Stimulated activated CD4-positive, alpha-beta T cell treated with anti-CD3 and anti-CD28 coated beads, TNF-alpha, amount 100 ng/mL, for 48 hours (primary cell): ENCODE measurements around the gene ACTR1A.
A peak's percentile ranks its signal among the peaks of the same experiment; 100 is the strongest.
"Not testable (repeated sequence)": the region's sequence is repeated elsewhere in the genome, so short reads cannot be mapped to it uniquely, and the experiment has no call there.

ENCODE experiments used
- DNase-seq, 3 donors: peaks; one replicate each; pipeline ENCODE4 v3.0.0-alpha.2; 2020; ENCODE audit warnings: low read depth in 3 of 3

ACTR1A gene

GRCh38 chr10:102515724-102516123, 13.2 kb upstream of the ACTR1A start:
- no peak for DNase-seq

GRCh38 chr10:102514487-102515311, 12.2 kb upstream of the ACTR1A start:
- no peak for DNase-seq

DNA sequence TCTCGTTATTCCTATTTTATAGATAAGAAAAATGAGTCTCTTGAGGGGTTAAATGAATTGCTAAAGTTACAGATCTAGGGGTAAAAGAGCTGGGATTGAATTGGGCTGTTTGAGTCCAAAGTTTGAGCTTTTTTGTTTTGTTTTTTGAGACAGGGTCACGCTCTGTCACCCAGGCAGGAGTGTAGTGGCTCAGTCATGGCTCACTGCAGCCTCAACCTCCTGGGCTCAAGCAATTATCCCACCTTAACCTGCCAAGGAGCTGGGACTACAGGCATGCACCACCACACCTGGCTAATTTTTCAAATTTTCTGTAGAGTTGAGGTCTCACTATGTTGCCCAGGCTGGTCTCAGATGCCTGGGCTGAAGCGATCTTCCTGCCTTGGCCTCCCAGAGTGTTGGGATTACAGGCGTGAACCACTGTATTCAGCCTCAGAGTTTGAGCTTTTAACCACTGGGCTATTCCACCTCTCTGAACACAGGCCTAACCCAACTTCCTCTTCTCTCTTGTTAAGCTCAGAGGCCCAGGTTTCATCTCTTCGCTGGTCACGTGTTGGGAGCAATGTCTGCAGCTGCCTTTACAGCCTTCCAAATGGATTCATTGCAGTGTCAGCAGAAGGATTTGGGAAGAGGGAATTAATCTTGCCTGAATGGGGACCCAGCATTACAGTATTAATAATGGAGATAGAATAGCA, 9.2 kb upstream of the ACTR1A start:
- DNase-seq: no peak

GRCh38 chr10:102509387-102509786, 6.9 kb upstream of the ACTR1A start:
- DNase-seq: no peak

DNA sequence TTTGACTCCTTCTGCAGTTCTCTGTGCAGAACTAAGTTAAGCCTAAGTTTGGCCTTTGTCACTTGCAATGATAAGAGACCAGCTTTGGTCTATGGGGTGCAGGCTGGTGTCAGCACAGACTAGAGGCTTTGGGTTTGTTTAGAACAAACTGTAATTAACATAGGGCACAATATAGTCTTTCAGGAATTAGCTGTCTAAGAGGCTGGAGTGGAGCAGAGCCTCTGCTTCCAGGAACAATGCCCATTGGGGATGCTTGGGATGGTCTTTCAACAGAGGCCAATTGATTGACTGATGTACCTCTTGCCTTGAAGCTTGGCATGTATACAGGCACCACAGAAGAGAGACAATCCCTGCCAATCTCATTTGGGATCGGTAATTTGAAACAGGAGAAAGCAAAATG, 6.0 kb upstream of the ACTR1A start:
- no peak for DNase-seq

DNA sequence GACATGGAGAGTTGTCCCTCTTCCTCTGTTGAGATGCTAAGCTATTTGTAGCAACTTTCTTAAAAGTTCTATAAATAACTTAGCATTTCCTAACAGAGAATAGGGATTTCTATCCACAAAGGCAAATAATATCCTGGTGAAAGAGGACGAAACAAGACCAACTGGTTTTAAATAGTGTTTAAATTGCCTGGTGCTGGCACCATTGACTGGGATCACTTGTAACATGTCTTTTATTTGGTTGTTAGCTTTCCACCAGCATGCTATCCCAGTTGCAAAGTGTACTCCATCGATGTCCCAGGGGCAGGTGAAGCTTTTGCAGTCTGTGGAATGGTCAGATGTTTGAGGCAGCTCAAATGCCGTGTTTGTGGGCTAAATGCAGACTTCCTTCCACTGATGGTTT, 5.0 kb upstream of the ACTR1A start:
- no peak for DNase-seq

DNA sequence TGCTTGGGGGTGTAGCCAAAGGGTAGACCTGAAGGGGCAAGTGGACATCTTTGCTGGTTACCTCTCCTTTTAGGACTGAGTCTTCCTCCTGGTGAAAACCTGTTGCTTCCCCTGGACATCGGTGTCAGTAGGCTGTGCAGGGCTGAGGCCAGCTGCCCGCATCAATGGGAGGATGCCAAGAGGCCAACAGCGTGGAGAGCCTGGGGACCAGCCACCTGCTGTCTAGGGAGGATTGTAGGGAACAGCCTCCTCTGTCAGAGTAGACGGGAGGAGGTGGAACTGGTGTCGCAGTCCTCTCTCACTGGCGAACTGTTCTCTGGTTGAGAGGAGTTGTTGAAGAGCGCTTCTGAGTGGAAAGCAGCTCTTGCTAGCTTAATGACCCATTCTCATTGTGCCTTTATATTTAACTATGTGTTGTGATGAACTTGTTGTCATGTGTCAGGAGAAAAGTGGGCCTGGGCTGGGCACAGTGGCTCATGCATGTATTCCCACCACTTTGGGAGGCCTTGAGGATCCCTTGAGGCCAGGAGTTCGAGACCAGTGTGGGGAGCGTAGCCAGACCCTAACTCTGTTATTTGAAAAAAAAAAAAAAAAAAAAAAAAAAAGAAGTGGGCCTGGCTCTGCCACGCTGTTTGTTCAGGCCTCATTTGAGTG, 3.1 kb upstream of the ACTR1A start:
- DNase-seq: no peak

- no peak for DNase-seq
These were observed 2.4 kb upstream of the ACTR1A start for GRCh38 chr10:102504976-102505300.

- DNase-seq: peak in 2 of 3 donors; percentile 12 to 21
These were observed 1.9 kb upstream of the ACTR1A start for GRCh38 chr10:102504179-102504975.

GRCh38 chr10:102503264-102504178, 1.0 kb upstream of the ACTR1A start, which contains the start of gene SUFU:
SUFU (plus strand) TSS chr10:102503972; CDS start chr10:102504153, 181 bp downstream.
- peak; percentile 98 to 99 (median 98) for DNase-seq

DNA sequence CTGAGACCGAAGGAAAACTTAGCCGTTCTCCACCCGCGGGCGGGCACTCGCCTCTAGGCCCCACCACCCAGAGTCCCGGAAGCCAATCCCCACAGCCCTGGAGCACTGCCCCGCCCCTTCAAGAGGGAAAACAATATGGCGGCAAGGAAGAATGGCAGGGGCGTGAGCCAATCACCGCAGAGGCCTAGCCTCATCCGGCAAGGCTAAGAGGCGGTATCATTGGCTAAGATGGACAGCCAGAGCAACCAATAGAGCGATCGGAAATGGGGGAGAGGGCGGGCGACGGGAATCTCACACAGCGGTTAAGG, 529 bp downstream of the ACTR1A start:
- DNase-seq: peak; percentile 97 to 98 (median 98)

- DNase-seq: no peak
These were observed 1.1 kb downstream of the ACTR1A start for GRCh38 chr10:102501201-102502028.

- not testable (repeated sequence) for DNase-seq
These were observed 1.8 kb downstream of the ACTR1A start for GRCh38 chr10:102500686-102501085.

DNA sequence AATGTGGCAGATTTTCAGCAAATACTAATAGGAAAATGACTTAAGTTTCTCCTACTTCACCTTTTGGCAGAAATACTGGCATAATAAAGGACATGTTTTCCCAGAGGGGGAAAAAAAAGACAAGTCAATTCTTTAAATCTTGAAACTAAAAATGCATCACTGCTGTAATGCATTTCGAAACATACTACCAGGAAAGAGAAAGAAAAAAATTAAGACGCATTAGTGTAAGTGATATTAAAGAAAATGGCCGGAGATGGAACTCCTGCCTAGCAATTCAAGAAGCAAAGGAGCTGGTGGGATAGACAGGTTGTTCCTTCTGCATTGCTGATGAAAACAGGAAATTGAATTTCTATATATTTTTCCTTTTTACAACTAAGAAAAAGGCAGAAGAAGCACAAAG, 3.2 kb downstream of the ACTR1A start:
- DNase-seq: no peak

GRCh38 chr10:102497545-102497944, 5.0 kb downstream of the ACTR1A start:
- DNase-seq: no peak

- DNase-seq: no peak
These were observed 8.7 kb downstream of the ACTR1A start for GRCh38 chr10:102493771-102494170.

DNA sequence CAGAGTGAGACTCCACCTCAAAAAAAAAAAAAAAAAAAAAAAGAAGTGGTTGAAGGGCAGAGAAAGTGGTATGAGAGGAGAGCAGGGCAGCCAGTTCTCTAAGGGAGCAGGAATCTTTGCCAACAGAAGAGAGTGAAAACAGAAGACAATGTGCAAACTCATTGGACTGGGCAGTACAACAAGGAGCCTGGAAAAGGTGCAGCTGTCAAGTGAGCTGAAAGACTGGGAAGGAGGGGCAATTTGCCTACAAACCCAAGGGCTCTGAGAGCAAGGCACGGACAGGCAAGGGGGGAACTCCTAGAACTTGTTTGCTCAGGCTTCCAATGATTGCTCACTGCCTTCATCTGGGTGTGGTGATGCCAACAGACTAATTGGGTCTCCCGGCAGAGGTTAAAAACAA, 9.5 kb downstream of the ACTR1A start:
- no peak for DNase-seq

DNA sequence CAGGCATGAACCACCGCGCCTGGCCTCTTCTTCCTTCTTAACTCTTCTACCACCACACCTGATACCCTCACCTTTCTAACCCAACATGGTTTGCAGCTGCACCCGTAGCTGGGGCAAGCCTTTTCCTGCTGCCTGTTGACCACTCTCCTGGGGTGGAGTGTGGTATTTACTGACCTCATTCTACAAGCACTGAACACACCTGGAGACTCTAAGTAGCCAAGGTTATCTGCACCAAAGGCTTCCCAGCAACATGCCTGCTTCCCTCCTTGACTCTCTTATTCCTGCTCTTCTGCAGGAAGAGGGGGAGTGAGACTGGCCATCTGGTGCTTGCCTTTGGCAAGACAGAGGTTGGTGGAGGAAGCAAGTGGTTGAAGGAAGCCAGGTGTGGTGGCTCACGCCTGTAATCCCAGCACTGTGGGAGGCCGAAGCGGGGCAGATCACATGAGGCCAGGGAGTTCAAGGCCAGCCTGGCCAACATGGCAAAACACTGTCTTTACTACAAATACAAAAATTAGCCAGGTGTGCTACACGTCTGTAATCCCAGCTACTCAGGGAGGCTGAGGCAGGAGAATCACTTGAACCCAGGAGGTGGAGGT, 10.1 kb downstream of the ACTR1A start:
- no peak for DNase-seq

- no peak for DNase-seq
These were observed 11.4 kb downstream of the ACTR1A start for GRCh38 chr10:102491136-102491535.
